NCI-H2081 (cell line): ENCODE results near the gene GFER.
"Not testable (repeated sequence)": the region's sequence is repeated elsewhere in the genome, so short reads cannot be mapped to it uniquely, and the experiment has no call there.

Experiments
- DNase-seq, 2 experiments: peaks; one replicate each; lab custom pipeline; 2025; lab: John Stamatoyannopoulos, UW

GFER gene

GRCh38 chr16:2005646-2006045 lies 21.7 kb downstream of the GFER start:
- DNase-seq: no peak

DNA sequence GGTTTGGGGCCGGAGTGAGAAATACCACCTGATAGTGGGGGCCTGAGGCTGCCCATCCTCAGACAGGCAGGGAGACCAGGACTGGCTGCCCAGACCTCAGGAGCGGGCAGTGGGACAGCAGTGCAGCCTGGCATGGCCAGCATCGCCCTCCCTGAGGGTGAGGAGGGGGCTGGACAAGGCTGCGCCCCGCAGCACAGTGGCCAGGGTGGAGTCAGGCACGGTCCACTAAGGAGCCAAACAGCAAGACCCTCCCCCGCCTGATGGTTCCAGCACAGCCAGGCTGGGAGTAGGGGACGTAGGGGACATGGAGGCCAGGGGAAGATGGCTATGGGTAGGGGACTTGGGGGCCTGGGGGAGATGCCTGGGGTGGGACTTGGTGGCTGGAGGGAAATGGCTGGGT lies 22.3 kb downstream of the GFER start:
- DNase-seq: no peak

DNA sequence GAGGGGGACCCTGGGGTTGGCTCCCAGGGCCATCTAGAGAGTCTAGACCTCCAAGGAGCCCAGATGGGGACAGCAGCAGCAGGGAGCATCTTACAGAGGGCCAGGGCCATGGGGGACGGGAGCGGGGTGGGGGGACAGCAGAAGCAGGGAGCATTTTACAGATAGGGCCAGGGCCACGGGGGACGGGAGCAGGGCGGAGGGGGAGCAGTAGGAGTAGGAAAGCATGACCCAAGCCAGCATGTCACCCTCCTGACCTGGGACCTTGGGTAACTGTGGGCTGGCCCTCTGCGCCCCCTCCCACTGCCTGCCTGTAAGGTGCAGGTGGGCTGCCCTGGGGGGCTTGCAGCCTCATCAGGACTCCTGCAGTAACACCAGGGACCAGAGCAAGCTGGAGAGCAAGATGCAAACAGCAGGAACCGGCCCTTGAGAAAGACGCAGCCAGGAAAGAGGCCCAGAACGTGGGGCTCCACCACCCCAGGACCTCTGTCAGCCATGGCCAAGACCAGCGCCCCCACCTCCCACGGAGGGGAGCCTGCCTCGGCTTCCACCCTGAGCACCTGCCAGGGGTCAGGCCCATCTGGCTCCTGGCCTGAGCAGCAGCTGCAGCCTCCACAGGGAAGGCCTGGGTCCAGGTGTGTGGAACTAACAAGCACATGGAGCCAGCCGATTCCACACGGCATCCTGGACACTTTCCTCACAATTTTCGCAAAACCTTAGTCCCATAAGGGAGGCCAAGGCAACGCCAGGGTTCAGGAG lies 23.3 kb downstream of the GFER start:
- peak in 1 of 2 experiments; percentile 24 for DNase-seq

GRCh38 chr16:2008009-2008526 lies 24.1 kb downstream of the GFER start:
- peak in 1 of 2 experiments; percentile 15 for DNase-seq

DNA sequence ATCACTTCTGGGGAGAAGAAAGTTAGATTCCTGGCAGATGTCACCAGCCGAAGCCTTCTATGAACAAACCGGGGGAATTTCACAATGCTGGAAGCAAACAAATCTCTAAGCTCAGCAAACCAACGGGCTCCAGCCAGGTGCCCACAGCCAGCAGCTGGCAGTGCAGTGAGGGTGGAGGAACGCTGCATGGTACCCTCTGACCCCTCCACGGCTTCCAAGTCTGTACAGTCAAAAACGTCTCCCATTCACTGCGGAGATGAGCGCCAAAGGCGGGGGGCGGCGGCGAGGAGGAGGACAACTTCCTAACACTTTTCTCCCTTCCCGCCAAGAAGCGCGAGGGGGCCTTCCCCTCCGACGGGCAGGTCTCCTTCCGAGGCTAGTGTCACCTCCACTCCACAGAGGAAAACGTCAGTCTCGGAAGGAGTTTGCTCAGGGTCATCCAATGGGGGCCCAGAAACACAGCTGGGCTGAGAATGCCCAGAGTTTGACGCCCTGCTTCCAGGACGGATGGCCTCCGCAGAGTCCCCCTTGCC lies 24.7 kb downstream of the GFER start:
- DNase-seq: peak in 1 of 2 experiments; percentile 11

- no peak for DNase-seq
Observed at GRCh38 chr16:2009164-2009711, 25.2 kb downstream of the GFER start.

- peak; percentile 80 to 88 for DNase-seq
Observed at GRCh38 chr16:2009791-2010510, 26.0 kb downstream of the GFER start, which contains the start of gene ZNF598. Gene ZNF598 (minus strand): TSS chr16:2009821.

DNA sequence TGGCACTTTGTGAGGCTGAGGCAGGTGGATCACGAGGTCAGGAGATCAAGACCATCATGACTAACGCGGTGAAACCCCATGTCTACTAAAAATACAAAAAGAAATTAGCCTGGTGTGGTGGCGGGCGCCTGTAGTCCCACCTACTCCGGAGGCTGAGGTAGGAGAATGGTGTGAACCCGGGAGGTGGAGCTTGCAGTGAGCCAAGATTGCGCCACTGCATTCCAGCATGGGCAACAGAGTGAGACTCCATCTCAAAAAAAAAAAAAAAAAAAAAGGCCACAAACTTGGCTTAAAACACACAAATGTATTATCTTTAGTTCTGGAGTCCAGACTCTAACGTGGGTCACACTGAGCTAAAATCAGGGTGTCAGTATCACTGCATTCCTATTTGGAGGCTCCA lies 27.7 kb downstream of the GFER start:
- not testable (repeated sequence) for DNase-seq

DNA sequence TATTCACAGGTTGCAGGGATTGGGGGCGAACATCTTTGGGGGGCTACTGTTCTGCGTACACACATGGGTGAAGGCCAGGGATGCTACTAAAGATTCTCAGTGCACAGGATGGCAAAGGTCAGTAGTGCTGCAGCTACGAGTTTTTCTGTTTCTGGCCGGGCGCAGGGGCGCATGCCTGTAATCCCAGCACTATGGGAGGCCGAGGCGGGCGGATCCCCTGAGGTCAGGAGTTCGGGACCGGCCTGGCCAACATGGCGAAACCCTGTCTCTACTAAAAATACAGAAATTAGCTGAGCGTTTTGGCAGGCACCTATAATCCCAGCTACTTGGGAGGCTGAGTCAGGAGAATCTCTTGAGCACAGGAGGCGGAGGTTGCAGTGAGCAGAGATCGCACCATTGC lies 29.5 kb downstream of the GFER start:
- no peak for DNase-seq

DNA sequence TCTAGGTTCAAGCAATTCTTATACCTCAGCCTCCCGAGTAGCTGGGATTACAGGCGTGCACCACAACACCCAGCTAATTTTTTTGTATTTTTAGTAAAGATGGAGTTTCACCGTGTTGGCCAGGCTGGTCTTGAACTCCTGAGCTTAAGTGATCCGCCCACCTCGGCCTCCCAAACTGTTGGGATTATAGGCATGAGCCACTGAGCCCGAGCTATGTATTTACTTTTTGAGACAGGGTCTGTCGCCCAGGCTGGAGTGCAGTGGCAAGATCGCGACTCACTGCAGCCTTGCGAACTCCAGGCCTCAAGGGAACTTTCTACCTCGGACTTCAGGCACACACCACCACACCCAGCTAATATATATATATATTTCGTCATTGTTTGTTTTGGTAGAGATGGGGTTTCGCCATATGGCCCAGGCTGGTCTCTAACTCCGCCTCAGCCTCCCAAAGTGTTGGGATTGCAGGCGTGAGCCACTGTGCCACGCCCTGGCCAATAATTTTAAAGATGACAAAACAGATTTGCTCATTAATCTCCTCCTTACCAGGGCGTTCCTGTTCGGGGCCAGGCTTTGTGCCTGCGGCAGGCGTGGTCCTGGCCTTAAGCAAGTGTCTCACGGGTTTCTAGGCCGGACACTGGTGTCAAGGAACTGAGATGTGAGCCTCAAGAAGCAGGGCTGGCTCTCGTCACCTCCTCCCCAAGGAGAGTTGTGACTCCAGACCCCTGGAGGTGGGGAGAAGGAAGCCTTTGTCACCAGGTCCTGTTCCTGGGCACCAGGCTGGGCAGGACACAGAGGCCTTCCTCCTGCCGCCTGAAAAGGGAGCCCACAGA lies 31.3 kb downstream of the GFER start:
- DNase-seq: no peak

DNA sequence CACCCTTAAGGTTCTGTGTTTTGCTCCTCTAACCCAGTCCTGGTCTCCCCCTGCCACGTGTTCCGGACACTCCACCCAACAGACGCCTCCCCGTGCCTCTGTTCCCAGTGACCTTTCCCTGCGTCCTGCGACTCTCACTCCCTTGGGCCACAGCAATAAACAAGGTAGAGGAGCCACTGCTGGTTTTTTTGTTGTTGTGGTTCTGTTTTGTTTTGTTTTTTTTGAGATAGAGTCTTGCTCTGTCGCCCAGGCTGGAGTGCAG lies 31.9 kb downstream of the GFER start:
- DNase-seq: no peak

DNA sequence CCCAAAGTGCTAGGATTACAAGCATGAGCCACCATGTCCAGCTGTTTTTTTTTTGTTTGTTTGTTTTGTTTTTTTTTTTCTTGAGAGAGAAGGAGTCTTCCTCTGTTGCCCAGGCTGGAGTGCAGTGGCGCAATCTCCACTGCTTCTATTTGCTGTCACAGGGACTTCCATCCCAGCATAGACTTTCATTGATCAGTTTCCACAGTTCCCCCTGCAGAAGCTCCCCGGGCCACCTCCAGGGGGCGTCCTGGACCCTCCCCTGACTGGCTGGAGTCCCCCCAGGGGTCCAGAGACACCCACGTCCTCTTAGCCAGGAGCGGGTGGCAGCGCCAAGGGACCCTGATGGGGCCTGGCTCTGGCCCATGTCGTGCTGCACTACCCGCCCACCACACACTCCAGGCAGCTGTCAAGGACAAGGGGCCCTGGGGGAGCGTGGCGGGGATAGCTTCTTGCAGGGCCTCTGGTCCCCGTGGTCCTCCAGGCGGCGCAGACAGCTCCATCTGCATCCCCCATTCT lies 32.5 kb downstream of the GFER start:
- peak in 1 of 2 experiments; percentile 14 for DNase-seq

DNA sequence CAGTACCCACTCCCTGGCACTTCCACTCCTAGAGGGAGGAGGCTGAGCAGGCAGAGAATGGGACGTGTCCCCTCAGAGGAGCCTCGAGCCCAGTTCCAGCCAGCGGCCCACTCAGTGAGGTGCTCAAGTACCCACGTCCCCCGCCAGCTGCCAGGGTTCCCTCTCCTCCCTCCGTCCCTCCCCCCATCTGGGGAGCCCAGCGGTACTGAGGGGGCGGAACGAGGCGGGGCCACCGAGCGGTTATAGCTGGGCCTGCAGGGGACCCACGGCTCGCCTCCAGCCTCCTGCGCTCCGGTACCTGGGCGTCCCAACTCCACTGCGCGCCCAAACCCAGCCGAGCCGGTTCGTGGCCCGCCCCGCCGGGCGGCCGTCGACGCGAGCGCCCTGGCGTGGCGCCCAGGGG lies 35.5 kb downstream of the GFER start, which contains the start of gene NPW:
Gene NPW, plus strand, starts transcription at position 268 of the 403 bp plus-strand sequence.
- DNase-seq: peak in 1 of 2 experiments; percentile 20

DNA sequence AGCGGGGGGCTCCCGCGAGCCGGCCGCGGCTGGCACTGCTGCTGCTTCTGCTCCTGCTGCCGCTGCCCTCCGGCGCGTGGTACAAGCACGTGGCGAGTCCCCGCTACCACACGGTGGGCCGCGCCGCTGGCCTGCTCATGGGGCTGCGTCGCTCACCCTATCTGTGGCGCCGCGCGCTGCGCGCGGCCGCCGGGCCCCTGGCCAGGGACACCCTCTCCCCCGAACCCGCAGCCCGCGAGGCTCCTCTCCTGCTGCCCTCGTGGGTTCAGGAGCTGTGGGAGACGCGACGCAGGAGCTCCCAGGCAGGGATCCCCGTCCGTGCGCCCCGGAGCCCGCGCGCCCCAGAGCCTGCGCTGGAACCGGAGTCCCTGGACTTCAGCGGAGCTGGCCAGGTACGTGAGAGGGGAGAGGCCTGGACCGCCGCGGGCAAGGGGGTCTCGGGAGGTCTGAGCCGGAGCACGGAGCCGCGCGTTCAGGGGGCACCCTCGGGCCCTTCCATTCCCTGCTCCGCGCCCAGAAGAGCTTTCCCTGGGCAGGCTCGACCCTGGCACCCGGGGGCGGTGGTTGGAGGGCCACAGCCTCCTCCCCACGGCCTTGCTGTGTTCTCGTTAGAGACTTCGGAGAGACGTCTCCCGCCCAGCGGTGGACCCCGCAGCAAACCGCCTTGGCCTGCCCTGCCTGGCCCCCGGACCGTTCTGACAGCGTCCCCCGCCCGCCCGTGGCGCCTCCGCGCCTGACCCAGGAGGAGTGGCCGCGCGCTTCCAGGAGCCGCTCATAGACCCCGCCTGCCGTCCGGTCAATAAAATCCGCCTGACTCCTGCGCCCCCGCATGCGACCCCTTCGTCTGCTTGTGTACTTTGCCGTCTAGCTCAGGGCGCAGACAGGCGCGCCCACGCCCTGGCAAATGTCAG lies 36.2 kb downstream of the GFER start:
- no peak for DNase-seq

DNA sequence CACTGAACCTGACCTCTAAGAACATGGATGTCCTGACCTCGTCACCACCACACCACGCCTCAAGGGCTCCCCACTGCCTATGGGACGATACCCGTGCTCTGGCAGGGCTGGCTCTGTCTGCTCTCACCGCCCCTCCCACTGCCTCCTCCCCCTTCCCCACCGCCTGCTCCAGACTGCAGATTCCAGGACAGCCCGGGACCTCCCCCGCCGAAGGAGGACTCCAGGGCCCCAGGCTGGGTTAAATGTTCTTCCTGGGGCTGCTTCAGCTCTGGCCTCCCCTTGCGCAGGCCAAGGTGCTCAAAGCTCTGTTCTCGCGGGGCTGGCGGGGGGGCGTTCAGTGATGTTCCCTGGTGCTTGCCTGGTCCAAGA lies 38.7 kb downstream of the GFER start:
- no peak for DNase-seq

- DNase-seq: peak; percentile 81 to 87
Observed at GRCh38 chr16:2023092-2024031, 39.4 kb downstream of the GFER start.

DNA sequence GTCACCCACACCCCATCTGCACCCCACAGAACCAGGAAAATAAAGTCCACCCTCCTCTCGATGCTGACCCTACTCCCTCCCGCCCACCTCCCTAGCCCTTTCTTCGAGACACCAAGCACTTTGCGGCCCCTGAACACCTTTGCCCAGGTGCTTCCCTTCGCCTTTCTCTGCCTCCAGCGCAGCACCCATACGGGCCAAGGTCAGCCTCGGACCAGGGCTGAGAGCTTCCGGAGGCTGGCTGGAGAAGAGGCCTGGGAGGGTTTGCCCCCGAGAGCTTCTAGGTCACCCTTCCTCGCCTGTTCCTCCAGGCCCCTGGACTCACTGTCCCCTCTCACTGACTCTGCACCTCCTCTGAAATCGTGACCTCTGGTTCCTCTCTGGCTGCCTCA lies 40.0 kb downstream of the GFER start:
- no peak for DNase-seq

- no peak for DNase-seq
Observed at GRCh38 chr16:2025251-2025650, 41.3 kb downstream of the GFER start.

- no peak for DNase-seq
Observed at GRCh38 chr16:2025878-2026460, 42.0 kb downstream of the GFER start.
